PC-3 (cell line): ENCODE results near the gene STAG1.
"Not testable (repeated sequence)": the region's sequence is repeated elsewhere in the genome, so short reads cannot be mapped to it uniquely, and the experiment has no call there.

Experiments used
- CTCF ChIP-seq: fragments of 300-600 bp; sonication (generic); conservative IDR thresholded peaks from 2 replicates; pipeline ENCODE4 v1.5.1; 2017; ENCODE audit warnings: antibody characterized with exemption, low read depth, mild to moderate bottlenecking, low read length
- EZH2 ChIP-seq: fragments of 300-600 bp; sonication (generic); IDR thresholded peaks from one replicate; pipeline ENCODE4 v1.6.1; 2017; ENCODE audit warnings: antibody characterized with exemption, mild to moderate bottlenecking, low read length; ENCODE audit not compliant: unreplicated experiment
- EZH2phosphoT487 ChIP-seq: fragments of 300-600 bp; sonication (generic); IDR thresholded peaks from 2 replicates; pipeline ENCODE4 v1.6.1; 2018; ENCODE audit warnings: mild to moderate bottlenecking, antibody characterized with exemption, low read length, borderline replicate concordance

GRCh38 chr3:136549461-136549860 is 202.7 kb downstream of the STAG1 start:
- not testable (repeated sequence) for TF ChIP-seq CTCF, EZH2, EZH2phosphoT487
